ENCODE results near the gene NEK10. TPM values are rescaled to one million over a fixed set of nuclear protein-coding genes. Genes with fewer than 3 reads are reported as not detected.

Gene NEK10
- total and polyA plus RNA-seq, 2 of the 13 experiments (the other 11 are each of a cell fraction or from before 2014, with no cell fraction given) = 2.8 to 14.2 TPM

GRCh38 chr3:27333843-27334242 lies 35.3 kb downstream of the NEK10 start:
- no peak for DNase-seq (ENCODE audit: low spot score)
- POLR2A ChIA-PET = no interaction called here
- Histone ChIP-seq H3K9me3 (ENCODE audit: low read length) (no peaks in the 10 kb centered on the region; the same call in 1 of the 2 replicates), H3K9ac (ENCODE audit: insufficient read depth, low read depth, low read length) (no peak overlapping the region), H4K20me1 (ENCODE audit: insufficient read depth, low read length) (no peaks in the 10 kb centered on the region), H3K4me2 (ENCODE audit: low read depth, low read length) (no peak overlapping the region), H3K4me1 (ENCODE audit: insufficient read depth, low read length) (peaks cover 20% of the 10 kb centered on the region), H3K4me3 (replicated peaks in 1 of 3; ENCODE audit: insufficient read depth in 1 of 3, low read depth in 2 of 3, low read length in 3 of 3) (no peak overlapping the region), H3K27ac (ENCODE audit: extremely low read length, insufficient read depth, low read length) (no peak overlapping the region), H3K79me2 (ENCODE audit: insufficient read depth, low read length) (no peaks in the 10 kb centered on the region), H2AFZ (ENCODE audit: low read length) (no peak overlapping the region), H3K36me3 (replicated peaks in 1 of 2; ENCODE audit: control insufficient read depth in 1 of 2, insufficient read depth in 2 of 2, low read length in 2 of 2) (peaks cover 0 to 2% of the 10 kb centered on the region in 2 experiments; a peak in 3 of 5 replicates), H3K27me3 (ENCODE audit: control insufficient read depth in 1 of 2, insufficient read depth in 2 of 2, low read length in 2 of 2) (no peaks in the 10 kb centered on the region)
- no peak for TF ChIP-seq TOPORS (CRISPR knock-in tag; IDR thresholded peaks at IDR 0.05)
- TF ChIP-seq HNRNPUL1 (IDR thresholded peaks at IDR 0.05; ENCODE audit: low read depth, low read length) = no peak
- no peak for TF ChIP-seq HNF1A (IDR thresholded peaks at IDR 0.05; ENCODE audit: low read depth)
- TF ChIP-seq HNF1A (CRISPR knock-in tag; IDR thresholded peaks at IDR 0.05; ENCODE audit: borderline replicate concordance) = no peak
- no peak for TF ChIP-seq MTF1 (CRISPR knock-in tag; IDR thresholded peaks at IDR 0.05)
- no peak for TF ChIP-seq ZNF672 (CRISPR knock-in tag; IDR thresholded peaks at IDR 0.05)
- no peak for TF ChIP-seq KDM1A (CRISPR knock-in tag; IDR thresholded peaks at IDR 0.05)
- no peak for ATAC-seq
- intact Hi-C loops (cut with micrococcal nuclease; ENCODE audit: unreplicated experiment) = no loop called here
- no TSS peak for BruUV-seq (replicated peaks)
- CTCF ChIA-PET (ENCODE audit: low intra/inter-chr PET ratio, low total read pairs) = no interaction called here
- in situ Hi-C loops (cut with HindIII; ENCODE audit: extremely low pct_ligation_motif_present, low pct_unique_long_range_greater_than_20kb) = no loop called here
- FAIRE-seq = no peak

All from HepG2 (cell line).